ENCODE measurements around the gene SCN1A.

GRCh38 chr2:166126007-166126639 is 1.7 kb downstream of the SCN1A start:
- TF ChIP-seq CTCF (conservative IDR thresholded peaks at IDR 0.05) (no peak), ZFX (IDR thresholded peaks at IDR 0.05) (no peak)
